HG03066 (cell line): ENCODE data around the gene MBOAT1.
"Not testable (repeated sequence)": the region's sequence is repeated elsewhere in the genome, so short reads cannot be mapped to it uniquely, and the experiment has no call there.

Experiments used
- ATAC-seq: cut with Tn5 transposase; IDR thresholded peaks from one replicate; pipeline ENCODE4 v1.9.1; 2021; ENCODE audit warnings: low read depth; ENCODE audit not compliant: unreplicated experiment

MBOAT1 gene

DNA sequence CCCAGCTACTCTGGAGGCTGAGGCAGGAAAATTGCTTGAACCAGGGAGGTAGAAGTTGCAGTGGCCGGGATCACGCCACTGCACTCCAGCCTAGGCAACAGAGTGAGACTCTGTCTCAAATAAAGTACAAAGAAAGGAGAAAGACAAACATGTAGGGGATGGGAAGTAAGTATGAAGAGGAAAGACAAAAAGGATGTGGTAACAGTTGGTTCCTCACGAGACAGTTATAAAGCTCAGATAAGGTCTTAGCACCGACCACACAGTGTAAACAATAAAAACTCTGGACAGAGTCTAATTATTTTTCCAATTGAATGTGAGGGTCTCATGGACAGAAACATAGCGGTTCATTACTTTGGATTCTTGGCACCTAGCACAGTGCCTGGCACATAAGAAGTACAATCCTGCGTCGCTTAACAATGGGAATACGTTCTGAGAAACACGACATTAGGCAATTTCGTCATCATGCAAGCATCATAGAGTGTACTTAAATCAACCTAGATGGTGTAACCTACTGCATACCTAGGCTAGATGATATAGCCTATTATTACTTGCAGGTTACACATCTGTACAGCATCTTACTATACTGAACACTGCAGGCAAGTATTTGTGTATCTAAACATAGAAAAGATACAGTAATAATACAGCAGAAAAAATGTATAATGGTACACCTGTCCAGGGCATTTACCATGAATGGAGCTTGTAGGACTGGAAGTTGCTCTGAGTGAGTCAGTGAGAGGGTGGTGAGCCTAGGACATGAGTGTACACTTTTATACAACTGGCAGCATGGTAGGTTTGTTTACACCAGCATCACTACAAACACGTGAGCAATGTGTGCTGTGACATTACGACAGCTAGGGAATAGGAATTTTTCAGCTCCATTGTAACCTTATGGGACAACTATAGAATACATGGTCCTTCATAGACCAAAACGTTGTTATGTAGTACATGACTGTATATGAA is 38.2 kb downstream of the MBOAT1 start:
- ATAC-seq: peak; percentile 66

DNA sequence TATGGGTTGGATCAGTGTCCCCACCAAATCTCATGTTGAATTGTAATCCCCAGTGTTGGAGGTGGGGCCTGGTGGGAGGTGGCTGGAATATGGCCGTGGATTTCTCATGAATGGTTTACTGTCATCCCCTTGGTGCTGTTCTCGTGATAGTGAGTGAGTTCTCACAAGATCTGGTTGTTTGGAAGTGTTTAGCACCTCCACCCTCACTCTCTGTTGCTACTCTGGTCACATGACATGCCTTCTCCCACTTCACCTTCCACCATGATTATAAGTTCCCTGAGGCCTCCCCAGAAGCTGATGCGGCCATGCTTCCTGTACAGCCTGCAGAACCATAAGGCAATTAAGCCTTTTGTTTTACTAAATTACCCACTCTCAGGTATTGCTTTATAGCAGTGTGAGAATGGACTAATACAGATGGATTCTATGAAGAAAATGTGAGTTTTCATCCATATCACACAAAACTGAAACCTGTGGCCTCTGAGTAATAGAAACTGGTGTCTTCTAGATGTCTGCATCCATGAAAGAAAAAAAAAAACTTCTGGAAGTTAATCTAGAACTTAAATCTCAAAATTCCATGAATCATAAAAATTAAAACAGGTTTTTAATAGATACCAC is 39.3 kb downstream of the MBOAT1 start:
- ATAC-seq: no peak

DNA sequence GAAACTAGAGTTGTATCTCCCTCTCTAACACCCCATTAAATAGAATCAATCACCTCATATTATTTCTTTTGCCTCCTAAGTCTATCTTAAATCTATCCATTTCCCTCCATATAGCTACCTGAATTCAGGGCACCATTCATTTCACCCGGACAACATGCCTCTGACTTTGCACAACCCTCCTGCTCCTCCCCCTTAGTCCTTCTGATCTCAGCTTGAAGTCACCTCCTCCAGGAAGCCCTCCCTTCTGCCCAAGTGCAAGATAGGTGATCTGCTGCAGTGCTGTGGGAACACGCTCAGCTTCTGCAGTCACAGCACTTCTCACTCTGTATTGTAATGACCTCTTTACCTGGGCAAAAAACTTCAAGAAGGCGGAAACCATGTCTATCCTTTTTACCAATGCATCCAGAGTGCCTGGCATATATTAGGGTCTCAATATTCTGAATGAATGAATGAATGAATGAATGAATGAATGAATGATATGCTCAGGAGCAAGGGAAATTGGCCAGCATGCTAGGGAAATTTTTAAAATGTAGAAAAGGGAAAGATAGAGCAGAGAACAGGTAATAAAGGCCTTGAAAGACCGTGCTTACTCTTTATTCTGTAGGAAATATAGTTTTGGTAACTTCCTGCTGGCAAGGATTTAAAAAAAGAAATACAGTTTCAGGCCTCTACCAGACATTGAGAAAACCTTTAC is 41.7 kb downstream of the MBOAT1 start:
- no peak for ATAC-seq

DNA sequence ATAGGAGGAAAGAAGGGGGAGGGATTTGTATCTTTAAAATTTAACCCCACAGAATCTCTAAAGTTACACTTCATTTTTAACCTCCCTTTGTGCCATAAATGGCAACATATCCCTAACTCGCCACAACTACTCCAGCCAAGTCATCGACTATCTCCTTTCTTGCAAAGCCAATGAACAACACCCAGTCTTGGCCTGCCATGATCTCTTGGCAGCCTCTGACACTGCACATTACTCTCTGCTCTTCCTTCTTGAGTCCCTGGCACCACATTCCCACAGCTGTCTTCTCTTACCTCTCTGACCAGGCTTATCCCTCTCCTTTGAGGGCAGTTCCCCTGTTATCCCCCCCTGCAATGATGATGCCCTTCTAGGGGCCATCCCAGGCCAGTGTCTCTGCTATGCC is 42.5 kb downstream of the MBOAT1 start:
- ATAC-seq: no peak

- no peak for ATAC-seq
Measured at GRCh38 chr6:20169119-20169557, 43.1 kb downstream of the MBOAT1 start.

DNA sequence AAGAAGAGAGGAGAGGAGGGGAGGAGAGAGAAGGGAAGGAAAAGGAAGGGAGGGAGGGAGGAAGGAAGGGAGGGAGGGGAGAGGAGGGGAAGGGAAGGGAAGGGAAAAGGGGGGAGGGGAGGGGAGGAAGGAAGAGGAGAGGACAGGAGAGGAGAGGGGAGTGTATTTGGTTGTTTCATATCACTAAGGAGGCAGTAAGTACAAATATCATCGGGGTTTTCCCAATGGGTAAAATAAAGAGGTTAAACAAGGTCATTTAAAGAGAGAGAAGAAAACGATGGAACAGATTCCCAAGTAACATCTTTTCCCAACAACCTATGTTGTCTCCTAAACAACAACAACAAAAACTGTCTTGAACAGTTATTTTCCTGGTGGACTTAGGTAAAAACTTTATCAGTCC is 43.6 kb downstream of the MBOAT1 start:
- no peak for ATAC-seq

- ATAC-seq: no peak
Measured at GRCh38 chr6:20167601-20168000, 44.7 kb downstream of the MBOAT1 start.

GRCh38 chr6:20166210-20166609 is 46.1 kb downstream of the MBOAT1 start:
- ATAC-seq: no peak

GRCh38 chr6:20162515-20162914 is 49.8 kb downstream of the MBOAT1 start:
- ATAC-seq: no peak

DNA sequence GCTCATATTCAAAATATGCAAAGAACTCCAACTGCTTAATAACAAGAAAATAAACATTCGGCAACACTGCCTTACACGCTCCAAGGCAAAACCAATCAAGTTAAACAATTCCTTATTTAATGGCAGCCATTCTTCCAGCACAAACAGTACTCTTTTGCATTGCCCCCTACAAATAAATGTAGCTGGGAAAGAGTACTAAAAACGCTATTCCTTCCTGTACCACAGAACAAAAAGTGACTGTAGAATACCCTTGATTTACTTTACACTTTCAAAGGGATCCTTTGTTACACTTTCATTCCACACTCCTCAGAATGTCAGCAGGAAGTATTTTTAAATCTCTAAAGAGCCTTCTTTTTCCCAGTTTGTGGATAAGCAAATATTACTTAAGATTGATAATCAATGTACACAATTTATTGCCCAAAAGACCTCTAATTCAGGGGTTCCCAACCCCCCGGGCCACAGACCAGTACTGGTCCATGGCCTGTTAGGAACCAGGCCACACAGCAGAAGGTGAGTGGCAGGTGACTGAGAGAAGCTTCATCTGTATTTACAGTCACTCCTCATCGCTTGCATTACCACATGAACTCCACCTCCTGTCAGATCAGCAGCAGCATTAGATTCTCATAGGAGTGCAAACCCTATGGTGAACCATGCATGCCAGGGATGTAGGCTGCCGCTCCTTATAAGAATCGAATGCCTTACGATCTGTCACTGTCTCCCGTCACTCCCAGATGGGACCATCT is 51.6 kb downstream of the MBOAT1 start:
- no peak for ATAC-seq

DNA sequence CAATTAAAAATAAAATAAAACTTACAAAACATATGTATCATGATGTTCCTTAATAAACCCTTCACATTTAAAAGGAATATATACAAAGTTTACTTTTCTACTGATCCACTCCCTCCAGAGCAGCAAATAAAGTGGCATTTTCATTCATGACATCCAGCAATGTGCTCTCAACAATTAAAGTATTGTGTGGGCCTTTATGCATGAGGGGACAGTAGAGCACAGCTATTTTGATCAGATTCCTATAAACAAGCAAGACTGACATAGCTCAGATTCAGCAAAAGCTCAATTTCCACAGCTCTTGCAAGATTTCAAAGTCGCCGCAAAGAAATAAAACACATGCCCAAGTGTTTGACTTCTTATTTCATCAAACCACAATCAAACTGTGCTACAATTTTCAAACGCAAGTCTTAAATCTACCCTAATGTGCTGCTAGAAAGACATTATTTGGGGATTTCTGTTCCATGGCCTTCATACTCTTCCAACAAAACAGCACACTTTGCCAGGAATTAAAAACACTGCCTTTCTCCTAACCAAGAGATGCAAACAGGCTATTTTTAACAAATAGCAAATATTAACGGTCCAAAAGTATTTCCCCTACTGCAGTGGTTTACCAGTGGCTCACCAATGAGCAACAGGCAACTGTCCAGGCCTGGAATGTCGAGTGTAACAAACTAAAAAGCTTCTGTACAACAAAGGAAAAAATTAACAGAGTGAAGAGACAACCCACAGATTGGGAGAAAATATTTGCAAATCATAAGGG is 52.3 kb downstream of the MBOAT1 start:
- no peak for ATAC-seq

- ATAC-seq: no peak
Measured at GRCh38 chr6:20159098-20159497, 53.2 kb downstream of the MBOAT1 start.

GRCh38 chr6:20158676-20159075 is 53.6 kb downstream of the MBOAT1 start:
- no peak for ATAC-seq

DNA sequence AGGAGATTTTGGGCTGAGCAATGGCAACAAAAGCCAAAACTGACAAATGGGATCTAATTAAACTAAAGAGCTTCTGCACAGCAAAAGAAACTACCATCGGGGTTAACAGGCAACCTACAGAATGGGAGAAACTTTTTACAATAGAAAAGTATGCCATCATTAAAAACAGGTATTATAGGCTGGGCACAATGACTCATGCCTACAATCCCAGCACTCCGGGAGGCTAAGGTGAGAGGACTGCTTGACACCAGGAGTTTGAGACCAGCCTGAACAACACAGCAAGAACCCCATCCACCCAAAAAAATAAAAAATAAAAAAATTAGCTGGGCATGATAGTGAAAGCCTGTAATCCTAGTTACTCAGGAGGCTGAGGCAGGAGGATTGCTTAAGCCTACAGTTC is 55.4 kb downstream of the MBOAT1 start:
- no peak for ATAC-seq

GRCh38 chr6:20154753-20155152 is 57.5 kb downstream of the MBOAT1 start:
- ATAC-seq: no peak

DNA sequence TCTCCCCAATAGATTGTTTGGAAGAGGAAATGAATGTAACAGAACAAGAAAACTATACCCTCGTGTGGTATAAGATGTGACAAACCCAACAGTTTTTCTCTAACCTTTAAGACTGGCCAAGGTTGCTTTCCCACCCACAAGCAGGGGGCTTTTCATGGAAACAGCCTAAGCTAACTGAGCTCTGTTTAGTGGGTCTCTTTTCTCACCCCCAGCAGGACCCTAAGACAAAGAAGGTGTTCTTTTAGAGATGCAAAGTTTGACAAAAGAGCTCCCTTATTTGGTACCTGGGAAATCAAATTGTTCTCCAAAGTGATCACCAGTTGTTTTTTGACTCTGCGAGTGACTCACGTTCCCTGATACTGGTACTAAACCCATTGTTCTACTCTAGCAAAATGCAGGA is 59.1 kb downstream of the MBOAT1 start:
- no peak for ATAC-seq

- ATAC-seq: no peak
Measured at GRCh38 chr6:20148433-20148832, 63.8 kb downstream of the MBOAT1 start.

- ATAC-seq: no peak
Measured at GRCh38 chr6:20147469-20147868, 64.8 kb downstream of the MBOAT1 start.

- ATAC-seq: not testable (repeated sequence)
Measured at GRCh38 chr6:20146831-20147230, 65.4 kb downstream of the MBOAT1 start.

- ATAC-seq: no peak
Measured at GRCh38 chr6:20146291-20146690, 66.0 kb downstream of the MBOAT1 start.
